Osteocyte (in vitro differentiated cells): ENCODE results near the gene OXSR1. TPM values are rescaled to one million over a fixed set of nuclear protein-coding genes. Genes with fewer than 3 reads are reported as not detected.
"Not testable (repeated sequence)": the region's sequence is repeated elsewhere in the genome, so short reads cannot be mapped to it uniquely, and the experiment has no call there.

Source experiments
- DNase-seq: peaks from one replicate; pipeline ENCODE4 v3.0.0; 2021; ENCODE audit warnings: mixed read lengths; ENCODE audit not compliant: unreplicated experiment; ENCODE audit errors: extremely low spot score
- H3K27ac Mint-ChIP-seq: one replicate; pipeline ENCODE4 v1.8.0; 2021; ENCODE audit warnings: mild to moderate bottlenecking, mixed read lengths; ENCODE audit not compliant: unreplicated experiment
- H3K27me3 Mint-ChIP-seq: one replicate; pipeline ENCODE4 v1.8.0; 2021; ENCODE audit warnings: mixed read lengths; ENCODE audit not compliant: unreplicated experiment
- H3K36me3 Mint-ChIP-seq: one replicate; pipeline ENCODE4 v1.8.0; 2021; ENCODE audit warnings: mixed read lengths; ENCODE audit not compliant: unreplicated experiment
- H3K4me1 Mint-ChIP-seq: one replicate; pipeline ENCODE4 v1.8.0; 2021; ENCODE audit warnings: mixed read lengths; ENCODE audit not compliant: unreplicated experiment
- H3K4me3 Mint-ChIP-seq: one replicate; pipeline ENCODE4 v1.8.0; 2021; ENCODE audit warnings: mild to moderate bottlenecking, moderate library complexity, mixed read lengths; ENCODE audit not compliant: unreplicated experiment
- H3K9me3 Mint-ChIP-seq: one replicate; pipeline ENCODE4 v1.8.0; 2021; ENCODE audit warnings: mixed read lengths; ENCODE audit not compliant: unreplicated experiment
- total RNA-seq: library from RNA; stranded (reverse); gene quantifications from 2 replicates; pipeline ENCODE4 v1.2.1, GENCODE V29; 2021
- TF ChIP-seq, protein P1 (sequence below): fragments of 200-600 bp; sonication (generic); IDR thresholded peaks from 2 replicates; pipeline ENCODE4 v1.5.0; 2021; ENCODE audit warnings: antibody characterized with exemption, mild to moderate bottlenecking, moderate library complexity

OXSR1 gene
- total RNA-seq, 1 donor from 2014 or later, result 57.8 TPM

DNA sequence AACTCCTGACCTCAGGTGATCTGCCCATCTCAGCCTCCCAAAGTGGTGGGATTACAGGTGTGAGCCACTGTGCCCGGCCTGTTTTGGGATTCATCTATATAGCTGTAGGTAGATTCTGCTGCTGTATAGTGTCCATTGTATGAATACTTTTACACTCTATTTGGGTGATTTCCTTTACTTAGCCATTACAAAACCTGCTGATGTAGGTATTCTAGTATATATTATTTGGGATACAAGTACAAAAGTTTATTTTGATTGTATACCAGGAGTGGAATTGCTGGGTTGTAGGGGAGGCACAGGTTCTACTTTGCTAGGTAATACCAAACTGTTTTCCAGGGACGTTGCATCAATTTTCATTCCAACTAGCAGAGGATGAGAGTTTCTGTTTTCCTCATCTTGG, 9.5 kb upstream of the OXSR1 start:
- H3K27me3 Mint-ChIP-seq, result no peaks in the 10 kb centered on the region
- no peak for DNase-seq
- no peaks in the 10 kb centered on the region for H3K9me3 Mint-ChIP-seq
- H3K27ac Mint-ChIP-seq, result no peak overlapping the region
- TF ChIP-seq, protein P1, sequence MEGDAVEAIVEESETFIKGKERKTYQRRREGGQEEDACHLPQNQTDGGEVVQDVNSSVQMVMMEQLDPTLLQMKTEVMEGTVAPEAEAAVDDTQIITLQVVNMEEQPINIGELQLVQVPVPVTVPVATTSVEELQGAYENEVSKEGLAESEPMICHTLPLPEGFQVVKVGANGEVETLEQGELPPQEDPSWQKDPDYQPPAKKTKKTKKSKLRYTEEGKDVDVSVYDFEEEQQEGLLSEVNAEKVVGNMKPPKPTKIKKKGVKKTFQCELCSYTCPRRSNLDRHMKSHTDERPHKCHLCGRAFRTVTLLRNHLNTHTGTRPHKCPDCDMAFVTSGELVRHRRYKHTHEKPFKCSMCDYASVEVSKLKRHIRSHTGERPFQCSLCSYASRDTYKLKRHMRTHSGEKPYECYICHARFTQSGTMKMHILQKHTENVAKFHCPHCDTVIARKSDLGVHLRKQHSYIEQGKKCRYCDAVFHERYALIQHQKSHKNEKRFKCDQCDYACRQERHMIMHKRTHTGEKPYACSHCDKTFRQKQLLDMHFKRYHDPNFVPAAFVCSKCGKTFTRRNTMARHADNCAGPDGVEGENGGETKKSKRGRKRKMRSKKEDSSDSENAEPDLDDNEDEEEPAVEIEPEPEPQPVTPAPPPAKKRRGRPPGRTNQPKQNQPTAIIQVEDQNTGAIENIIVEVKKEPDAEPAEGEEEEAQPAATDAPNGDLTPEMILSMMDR, result no peak
- H3K4me1 Mint-ChIP-seq, result no peaks in the 10 kb centered on the region
- H3K36me3 Mint-ChIP-seq, result no peaks in the 10 kb centered on the region
- no peak overlapping the region for H3K4me3 Mint-ChIP-seq

- TF ChIP-seq, protein P1, result no peak
- Mint-ChIP-seq H3K27ac (no peak overlapping the region), H3K36me3 (no peaks in the 10 kb centered on the region)
Measured at GRCh38 chr3:38157117-38157516, 8.2 kb upstream of the OXSR1 start.

GRCh38 chr3:38157595-38157994, 7.7 kb upstream of the OXSR1 start:
- TF ChIP-seq, protein P1, result no peak
- DNase-seq, result no peak
- Mint-ChIP-seq H3K27me3 (no peaks in the 10 kb centered on the region), H3K9me3 (no peaks in the 10 kb centered on the region), H3K27ac (no peak overlapping the region), H3K4me1 (no peaks in the 10 kb centered on the region), H3K4me3 (no peak overlapping the region), H3K36me3 (no peaks in the 10 kb centered on the region)

More at GRCh38 chr3:38157117-38157516, 8.2 kb upstream of the OXSR1 start:
- H3K4me1 Mint-ChIP-seq, result no peaks in the 10 kb centered on the region
- no peak overlapping the region for H3K4me3 Mint-ChIP-seq
- no peak for DNase-seq
- H3K27me3 Mint-ChIP-seq, result no peaks in the 10 kb centered on the region
- H3K9me3 Mint-ChIP-seq, result no peaks in the 10 kb centered on the region

DNA sequence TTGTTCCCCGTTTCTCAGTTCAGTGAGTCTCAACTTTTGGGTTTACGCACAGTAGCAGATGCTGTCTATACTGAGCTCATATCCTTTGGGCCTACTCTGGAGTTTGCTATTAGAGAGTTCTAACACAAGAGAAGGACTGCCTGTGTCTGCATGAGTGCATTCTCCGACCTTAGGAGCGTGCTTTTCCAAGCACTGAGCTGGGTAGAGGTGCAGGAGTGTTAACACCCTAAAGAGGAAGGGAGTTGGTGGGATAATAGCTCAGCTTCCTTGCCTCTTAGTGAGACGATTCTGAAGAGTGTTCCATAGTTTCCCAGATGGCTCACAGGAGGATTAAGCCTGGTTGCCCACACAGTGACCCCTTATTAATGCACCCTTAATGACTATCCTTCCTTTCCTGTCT, 6.9 kb upstream of the OXSR1 start:
- no peaks in the 10 kb centered on the region for H3K36me3 Mint-ChIP-seq

DNA sequence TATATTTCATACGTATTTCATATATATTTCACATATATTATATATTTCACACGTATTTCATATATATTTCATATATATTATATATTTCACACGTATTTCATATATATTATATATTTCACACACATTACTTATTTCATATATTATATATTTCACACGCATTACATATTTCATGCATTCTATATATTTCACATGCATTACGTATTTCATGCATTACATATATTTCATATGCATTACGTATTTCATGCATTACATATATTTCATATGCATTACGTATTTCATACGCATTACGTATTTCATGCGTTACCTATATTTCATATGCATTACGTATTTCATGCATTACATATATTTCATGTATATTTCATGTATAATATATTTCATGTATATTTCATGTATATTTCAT, 4.6 kb upstream of the OXSR1 start:
- H3K27ac Mint-ChIP-seq, H3K27me3 Mint-ChIP-seq, H3K4me1 Mint-ChIP-seq, H3K4me3 Mint-ChIP-seq, DNase-seq, H3K9me3 Mint-ChIP-seq, H3K36me3 Mint-ChIP-seq: not testable (repeated sequence)

More for the DNA sequence above, 6.9 kb upstream of the OXSR1 start:
- Mint-ChIP-seq H3K4me1 (no peaks in the 10 kb centered on the region), H3K27ac (no peak overlapping the region), H3K27me3 (no peaks in the 10 kb centered on the region), H3K4me3 (no peak overlapping the region), H3K9me3 (no peaks in the 10 kb centered on the region)
- TF ChIP-seq, protein P1, result no peak
- no peak for DNase-seq
